GM06990 (cell line): Measurements from ENCODE around the gene GOLGA6L7.

Source experiments
- DNase-seq: peaks from one replicate; pipeline ENCODE4 v3.0.0-alpha.2; 2011; ENCODE audit not compliant: insufficient read length; ENCODE audit errors: extremely low read depth
- H3K27me3 ChIP-seq: replicated peaks from 2 replicates; pipeline ENCODE4 v1.6.0; 2011; ENCODE audit warnings: low read length; ENCODE audit not compliant: control insufficient read depth, insufficient read depth
- H3K36me3 ChIP-seq: 2 replicates; pipeline ENCODE4 v1.5.1; 2011; ENCODE audit warnings: low read length; ENCODE audit not compliant: control insufficient read depth, insufficient read depth
- H3K4me3 ChIP-seq: replicated peaks from 2 replicates; pipeline ENCODE4 v1.5.1; 2011; ENCODE audit warnings: low read depth, mild to moderate bottlenecking, control low read depth, low read length
- CTCF ChIP-seq: IDR thresholded peaks from 2 replicates; pipeline ENCODE4 v1.5.1; 2011; ENCODE audit warnings: low read length, control low read depth, mild to moderate bottlenecking, inconsistent platforms; ENCODE audit not compliant: insufficient read depth, poor library complexity, severe bottlenecking

GOLGA6L7 gene

GRCh38 chr15:28885128-28885629 lies 36.7 kb upstream of the GOLGA6L7 start:
- Histone ChIP-seq H3K36me3 (no peaks in the 10 kb centered on the region), H3K4me3 (no peak overlapping the region), H3K27me3 (no peaks in the 10 kb centered on the region; the same call in 1 of the 2 replicates)
- no peak for TF ChIP-seq CTCF
- no peak for DNase-seq

- no peak for DNase-seq
- Histone ChIP-seq H3K27me3 (no peaks in the 10 kb centered on the region; the same call in 1 of the 2 replicates), H3K4me3 (no peak overlapping the region), H3K36me3 (no peaks in the 10 kb centered on the region)
- no peak for TF ChIP-seq CTCF
Measured at GRCh38 chr15:28884151-28884940, 35.9 kb upstream of the GOLGA6L7 start.

DNA sequence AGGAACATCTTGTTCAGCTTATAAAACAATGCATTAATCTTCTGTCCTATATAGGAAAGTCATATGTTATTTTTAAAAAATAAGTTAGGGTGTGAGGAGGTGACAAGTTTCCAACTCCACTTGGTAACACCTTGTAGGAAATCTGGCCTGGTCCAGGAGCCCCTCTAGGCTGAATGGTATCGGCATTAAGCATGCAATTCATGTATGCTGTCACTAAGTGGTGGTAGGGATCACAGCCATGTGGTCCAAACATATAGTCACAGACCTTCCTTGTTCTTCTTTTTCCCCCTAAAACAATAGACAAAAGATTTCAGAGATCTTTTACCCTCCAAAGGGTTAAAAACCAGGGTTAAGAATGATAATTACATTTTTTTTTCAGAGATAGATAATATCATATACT lies 33.2 kb upstream of the GOLGA6L7 start:
- no peaks in the 10 kb centered on the region for H3K36me3 ChIP-seq
- H3K4me3 ChIP-seq: no peak overlapping the region
- TF ChIP-seq CTCF: no peak
- H3K27me3 ChIP-seq: no peaks in the 10 kb centered on the region
- DNase-seq: no peak

DNA sequence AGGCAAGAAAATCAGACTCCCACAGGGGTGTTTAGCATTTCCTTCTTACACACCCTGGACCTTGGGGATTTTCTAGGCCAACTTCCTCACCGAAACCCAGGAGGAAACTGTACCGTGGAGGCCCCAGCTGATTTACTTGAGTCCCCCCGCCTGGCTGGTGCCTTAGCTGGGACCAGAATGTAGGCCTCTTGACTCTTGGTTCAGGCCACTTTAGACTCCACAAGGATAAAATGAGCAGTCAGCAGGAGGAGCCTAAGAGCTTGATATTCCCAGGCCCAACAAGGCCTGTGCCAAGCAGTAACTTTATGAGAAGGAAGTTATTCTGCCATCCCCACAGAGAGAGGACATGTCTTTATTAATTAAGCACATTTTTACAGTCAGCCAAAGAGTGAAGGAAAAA lies 32.7 kb upstream of the GOLGA6L7 start:
- Histone ChIP-seq H3K4me3 (no peak overlapping the region), H3K27me3 (no peaks in the 10 kb centered on the region), H3K36me3 (no peaks in the 10 kb centered on the region)
- TF ChIP-seq CTCF: no peak
- DNase-seq: no peak

- TF ChIP-seq CTCF: no peak
- no peak overlapping the region for H3K4me3 ChIP-seq
- no peaks in the 10 kb centered on the region for H3K36me3 ChIP-seq
- no peaks in the 10 kb centered on the region for H3K27me3 ChIP-seq
- no peak for DNase-seq
Measured at GRCh38 chr15:28880680-28881079, 32.2 kb upstream of the GOLGA6L7 start.
